ENCODE data around the gene MUC15.

MUC15 gene

DNA sequence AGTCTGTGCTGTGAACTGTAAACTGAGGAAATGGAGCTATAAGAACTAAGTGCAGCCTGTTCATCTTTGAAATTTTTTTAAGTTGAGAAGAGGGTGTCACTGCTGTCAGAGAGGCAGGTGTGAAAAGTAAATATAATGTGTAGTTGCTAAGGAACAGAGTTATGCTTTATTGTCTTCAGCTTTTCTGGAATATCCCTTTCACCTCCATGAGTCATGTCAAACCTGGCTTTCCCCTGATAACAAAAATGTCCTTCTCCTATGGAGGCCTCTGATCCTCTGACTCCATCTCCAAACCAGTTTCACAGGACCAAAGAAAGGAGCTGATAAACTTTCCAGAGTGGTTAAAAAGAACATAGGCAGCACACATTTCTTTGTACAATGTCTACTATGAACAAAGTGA is 12.8 kb upstream of the MUC15 start:
- no peak for TF ChIP-seq CTCF (conservative IDR thresholded peaks at IDR 0.05)
- H3K27ac ChIP-seq = no peak overlapping the region

GRCh38 chr11:26583550-26583949 is 11.5 kb upstream of the MUC15 start:
- no peak overlapping the region for H3K27ac ChIP-seq
- no peak for TF ChIP-seq CTCF (conservative IDR thresholded peaks at IDR 0.05)

DNA sequence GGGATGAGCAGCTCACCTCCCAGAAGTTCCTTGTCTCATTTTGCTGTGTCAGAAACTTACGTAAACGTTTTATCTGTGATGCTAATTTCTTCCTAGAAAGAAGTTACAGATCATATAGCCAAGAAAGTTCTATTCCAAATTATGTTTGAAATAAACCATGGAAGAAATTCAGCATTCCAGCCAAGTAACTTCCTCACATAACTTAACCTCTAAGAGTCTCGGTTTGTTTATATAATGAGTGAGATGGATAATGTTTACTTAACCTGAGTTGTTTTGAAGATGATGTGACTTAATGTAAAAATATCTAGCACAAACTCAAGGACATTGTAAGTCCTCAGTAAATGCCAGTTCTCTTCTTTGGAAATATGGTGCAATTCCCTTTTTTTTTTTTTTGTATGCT is 8.9 kb upstream of the MUC15 start:
- no peak overlapping the region for H3K27ac ChIP-seq
- TF ChIP-seq CTCF (conservative IDR thresholded peaks at IDR 0.05) = no peak

DNA sequence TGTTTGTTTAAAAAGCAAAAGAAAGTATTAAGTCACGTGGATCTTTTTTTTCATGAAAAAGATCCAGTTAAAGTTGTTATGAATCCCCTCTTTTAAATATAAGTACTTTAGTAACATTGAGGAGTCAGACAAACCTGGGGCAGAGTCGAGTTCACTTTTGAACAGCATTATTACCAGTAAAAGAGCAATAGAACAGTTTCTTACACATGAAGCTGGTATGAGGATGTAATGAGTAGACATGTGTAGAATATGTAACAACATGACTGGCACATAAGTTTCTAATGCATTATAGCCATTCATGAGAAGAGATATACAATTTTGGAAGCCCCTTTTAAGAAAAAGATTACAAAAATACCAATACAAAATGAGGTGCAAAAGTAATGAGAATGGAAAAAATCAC is 7.6 kb upstream of the MUC15 start:
- no peak for TF ChIP-seq CTCF (conservative IDR thresholded peaks at IDR 0.05)
- H3K27ac ChIP-seq = no peak overlapping the region

GRCh38 chr11:26578998-26579661 is 7.1 kb upstream of the MUC15 start:
- H3K27ac ChIP-seq = no peak overlapping the region

GRCh38 chr11:26575946-26576345 is 3.9 kb upstream of the MUC15 start:
- H3K27ac ChIP-seq = no peak overlapping the region
- TF ChIP-seq CTCF (conservative IDR thresholded peaks at IDR 0.05) = no peak

More at GRCh38 chr11:26578998-26579661, 7.1 kb upstream of the MUC15 start:
- TF ChIP-seq CTCF (conservative IDR thresholded peaks at IDR 0.05) = no peak

DNA sequence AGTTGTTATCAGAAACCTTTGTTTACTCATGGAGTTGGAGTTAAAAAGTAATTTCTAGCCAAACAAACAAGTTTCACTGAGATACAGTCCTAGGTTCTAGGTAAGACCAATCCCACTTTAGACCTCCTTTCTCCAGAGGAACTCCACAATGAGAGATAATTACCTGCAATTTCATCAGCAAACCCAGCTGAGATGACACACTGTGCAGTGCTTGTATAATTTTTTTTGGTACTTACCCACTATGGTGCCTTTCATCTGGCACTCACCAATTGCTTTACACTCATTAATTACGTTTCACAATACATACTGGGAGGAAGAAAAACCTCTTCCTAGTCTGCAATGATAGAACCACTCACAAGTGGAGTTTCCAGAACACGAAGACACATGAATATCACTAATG is 1.8 kb upstream of the MUC15 start:
- TF ChIP-seq CTCF (conservative IDR thresholded peaks at IDR 0.05) = no peak
- no peak overlapping the region for H3K27ac ChIP-seq

All from VCaP (cell line).